T-helper 2 cell treated with Interferon-gamma antibody and Interleukin-4, amounts not matched to agents 100 ng/mL and 5 ng/mL, for 36 hours (primary cell): Measurements from ENCODE around the gene CD70. TPM values are rescaled to one million over a fixed set of nuclear protein-coding genes. Genes with fewer than 3 reads are reported as not detected.
"Not testable (repeated sequence)": the region's sequence is repeated elsewhere in the genome, so short reads cannot be mapped to it uniquely, and the experiment has no call there.

Experiments
- intact Hi-C: fragments of 100-400 bp; cut with micrococcal nuclease; formaldehyde crosslinking; loops from one replicate; pipeline ENCODE4 v1.15.1; 2023
- total RNA-seq: library from RNA; stranded (reverse); gene quantifications from 2 replicates; pipeline ENCODE4 v1.2.3, GENCODE V29; 2022

The CD70 gene
- total RNA-seq, result 30.1 and 32.8 TPM in 2 replicates

- intact Hi-C loops, result loop anchor here (2.0 kb wide), 1 partner anchor 72 kb away; no protein-coding TSS in a partner anchor
Observed at GRCh38 chr19:6590827-6591319, at the start of gene CD70. Gene CD70, minus strand, starts transcription at chr19:6591150. Its CDS starts 148 bp downstream, at chr19:6591002.

GRCh38 chr19:6640333-6640732 lies 49.4 kb upstream of the CD70 start:
- intact Hi-C loops, result loop anchor here (5.0 kb wide), 1 partner anchor 37 kb away; no protein-coding TSS in a partner anchor

- intact Hi-C loops, result no loop called here
Observed at GRCh38 chr19:6639439-6639838, 48.5 kb upstream of the CD70 start.

GRCh38 chr19:6633456-6633813 lies 42.5 kb upstream of the CD70 start:
- intact Hi-C loops, result loop anchor here (1.0 to 5.0 kb wide), 2 partner anchors 39 to 116 kb away; partner anchors contain the start of gene TNFSF14

- intact Hi-C loops, result loop anchor here (1.0 to 5.0 kb wide), 4 partner anchors 39 to 230 kb away; partner anchors contain the start of gene TNFSF14
Observed at GRCh38 chr19:6632747-6633455, 42.0 kb upstream of the CD70 start.

GRCh38 chr19:6632002-6632621 lies 41.2 kb upstream of the CD70 start:
- intact Hi-C loops, result loop anchor here (1.0 to 5.0 kb wide), 3 partner anchors 40 to 231 kb away; partner anchors contain the start of gene TNFSF14

GRCh38 chr19:6626764-6627163 lies 35.8 kb upstream of the CD70 start:
- intact Hi-C loops, result no loop called here

- intact Hi-C loops, result no loop called here
Observed at GRCh38 chr19:6617374-6617773, 26.4 kb upstream of the CD70 start.

GRCh38 chr19:6616011-6616410 lies 25.1 kb upstream of the CD70 start:
- intact Hi-C loops, result no loop called here

- intact Hi-C loops, result no loop called here
Observed at GRCh38 chr19:6613711-6614110, 22.8 kb upstream of the CD70 start.

- intact Hi-C loops, result no loop called here
Observed at GRCh38 chr19:6610934-6611852, 20.2 kb upstream of the CD70 start.

GRCh38 chr19:6608940-6609339 lies 18.0 kb upstream of the CD70 start:
- intact Hi-C loops, result no loop called here

GRCh38 chr19:6608146-6608545 lies 17.2 kb upstream of the CD70 start:
- intact Hi-C loops, result not testable (repeated sequence)

- intact Hi-C loops, result not testable (repeated sequence)
Observed at GRCh38 chr19:6606276-6607070, 15.5 kb upstream of the CD70 start.

- intact Hi-C loops, result no loop called here
Observed at GRCh38 chr19:6604906-6605305, 14.0 kb upstream of the CD70 start.

GRCh38 chr19:6602729-6603114 lies 11.8 kb upstream of the CD70 start:
- intact Hi-C loops, result no loop called here

- intact Hi-C loops, result not testable (repeated sequence)
Observed at GRCh38 chr19:6601537-6602052, 10.6 kb upstream of the CD70 start.

- intact Hi-C loops, result not testable (repeated sequence)
Observed at GRCh38 chr19:6600951-6601536, 10.1 kb upstream of the CD70 start.

GRCh38 chr19:6599866-6600454 lies 9.0 kb upstream of the CD70 start:
- intact Hi-C loops, result no loop called here
